K562 (cell line): Measurements from ENCODE around the gene CABP7. TPM values are rescaled to one million over a fixed set of nuclear protein-coding genes. Genes with fewer than 3 reads are reported as not detected.

Source experiments
- E2F6 ChIP-seq, 2 experiments: IDR thresholded peaks; 2 replicates each; pipeline ENCODE4 v1.6.1; 2011; ENCODE audit warnings: borderline replicate concordance in 1 of 2, control low read depth in 1 of 2, low read depth in 1 of 2, low read length in 1 of 2, mild to moderate bottlenecking in 1 of 2, mixed read lengths in 1 of 2, moderate library complexity in 1 of 2; ENCODE audit not compliant: insufficient read depth in 1 of 2, insufficient read length in 1 of 2, poor library complexity in 1 of 2, severe bottlenecking in 1 of 2; ENCODE audit errors: extremely low read depth in 1 of 2
- E4F1 ChIP-seq: fragments of 250-450 bp; sonication (Bioruptor Pico); IDR thresholded peaks from 2 replicates; pipeline ENCODE4 v1.5.0; 2021; ENCODE audit warnings: mild to moderate bottlenecking, borderline replicate concordance
- FOXA3 ChIP-seq, 2 experiments: fragments of 450-650 bp in 1 of 2; sonication (generic) in 1 of 2; formaldehyde crosslinking; IDR thresholded peaks in 1 of 2; conservative IDR thresholded peaks in 1 of 2; 2 replicates each; pipeline versions ENCODE4 v1.4.0 to v1.8.0; 2020 to 2022; ENCODE audit warnings: mild to moderate bottlenecking in 2 of 2, missing genetic modification reagents in 1 of 2
- FOXK2 ChIP-seq, 2 experiments: fragments of 450-650 bp; IDR thresholded peaks in 1 of 2; conservative IDR thresholded peaks in 1 of 2; 2 replicates each; pipeline ENCODE4 v1.6.1; 2016; ENCODE audit warnings: low read depth in 2 of 2, mild to moderate bottlenecking in 1 of 2
- HDAC2 ChIP-seq: fragments of 450-650 bp; IDR thresholded peaks from 2 replicates; pipeline ENCODE4 v1.6.1; 2016; ENCODE audit warnings: mild to moderate bottlenecking
- HNRNPK ChIP-seq: fragments of 200-400 bp; formaldehyde crosslinking; IDR thresholded peaks from one replicate; pipeline ENCODE4 v1.6.1; 2018; ENCODE audit warnings: mild to moderate bottlenecking, low read depth, low read length; ENCODE audit not compliant: poor library complexity, severe bottlenecking
- HOXB6 ChIP-seq: fragments of 250-450 bp; sonication (Bioruptor Pico); IDR thresholded peaks from 2 replicates; pipeline ENCODE4 v1.5.1; 2022; ENCODE audit warnings: mild to moderate bottlenecking, borderline replicate concordance
- IFI16 ChIP-seq: fragments of 250-450 bp; sonication (Bioruptor Pico); IDR thresholded peaks from 2 replicates; pipeline ENCODE4 v2.1.2; 2022; ENCODE audit warnings: mild to moderate bottlenecking, inconsistent platforms
- PTTG1 ChIP-seq: fragments of 450-650 bp; IDR thresholded peaks from 2 replicates; pipeline ENCODE4 v1.6.1; 2016; ENCODE audit warnings: low read depth, mild to moderate bottlenecking, missing genetic modification characterization, missing compliant biosample characterization
- RERE ChIP-seq: sonication (generic); formaldehyde crosslinking; IDR thresholded peaks from 2 replicates; pipeline ENCODE4 v1.8.0; 2023; ENCODE audit warnings: missing genetic modification reagents, mild to moderate bottlenecking, borderline replicate concordance
- TAF15 ChIP-seq: fragments of 200-400 bp; formaldehyde crosslinking; IDR thresholded peaks from 2 replicates; pipeline ENCODE4 v1.6.1; 2017; ENCODE audit warnings: mild to moderate bottlenecking, low read depth, low read length, moderate library complexity
- ZBTB34 ChIP-seq: fragments of 250-450 bp; sonication (Bioruptor Pico); IDR thresholded peaks from 2 replicates; pipeline ENCODE4 v1.8.0; 2021; ENCODE audit warnings: mild to moderate bottlenecking, moderate library complexity
- ZHX1 ChIP-seq: fragments of 150-350 bp; conservative IDR thresholded peaks from 2 replicates; pipeline ENCODE4 v1.6.1; 2014; ENCODE audit warnings: low read length
- ZNF583 ChIP-seq: fragments of 250-450 bp; sonication (Bioruptor Pico); IDR thresholded peaks from 2 replicates; pipeline ENCODE4 v1.4.0; 2020
- polyA plus RNA-seq, 8 experiments: library from polyadenylated mRNA; depleted of rRNA in 4 of 8; stranded (reverse) in 5 of 8; unstranded in 3 of 8; fragments of >200 nt; fragmentation: Nextera tagmentation in 2 of 8; fragmentation: Illumina TruSeq in 1 of 8; extraction: Ambion mirVana in 2 of 8; extraction: Trizol in 1 of 8; gene quantifications; 2 replicates each; pipeline versions ENCODE4 v1.2.1 to v1.2.3, GENCODE V29; 2011 to 2014; ENCODE audit warnings: inconsistent platforms in 1 of 8, missing spikeins in 1 of 8
- total RNA-seq, 7 experiments: library from RNA; depleted of rRNA in 6 of 7; stranded (reverse); fragments of >200 nt in 6 of 7; fragmentation: Illumina TruSeq in 2 of 7; extraction: Trizol in 2 of 7; gene quantifications; 2 replicates each; pipeline versions ENCODE4 v1.2.1 to v1.2.3, GENCODE V29; 2011 to 2021; ENCODE audit warnings: low replicate concordance in 1 of 7

The CABP7 gene
- total and polyA plus RNA-seq, 9 of the 15 experiments (the other 6 are each of a cell fraction or from before 2014, with no cell fraction given), result not detected

GRCh38 chr22:29707471-29707870, 12.3 kb upstream of the CABP7 start (continued):
- TF ChIP-seq RERE (no peak), TAF15 (no peak), HDAC2 (no peak), ZHX1 (no peak), ZBTB34 (CRISPR knock-in tag) (no peak), PTTG1 (tag) (no peak), E2F6 (IDR thresholded peaks at IDR 0.05; ENCODE audit: borderline replicate concordance in 1 of 2, extremely low read depth in 1 of 2, insufficient read depth in 1 of 2, insufficient read length in 1 of 2, low read depth in 1 of 2, low read length in 1 of 2, poor library complexity in 1 of 2, severe bottlenecking in 1 of 2) (no peak), E4F1 (CRISPR knock-in tag) (no peak), IFI16 (CRISPR knock-in tag) (no peak), HNRNPK (no peak), ZNF583 (CRISPR knock-in tag) (no peak), FOXA3 (CRISPR knock-in tag; conservative IDR thresholded peaks at IDR 0.05 in 1 of 2, IDR thresholded peaks at IDR 0.05 in 1 of 2) (no peak), FOXK2 (conservative IDR thresholded peaks at IDR 0.05 in 1 of 2, IDR thresholded peaks at IDR 0.05 in 1 of 2; ENCODE audit: low read depth in 2 of 2) (no peak), HOXB6 (CRISPR knock-in tag) (no peak)
- TF ChIP-seq, all 486 proteins: peak for 0
